Measurements from ENCODE around the gene POLL.

The POLL gene

GRCh38 chr10:101529725-101530553 lies 58.1 kb downstream of the POLL start:
- H3K9me3 ChIP-seq = no peaks in the 10 kb centered on the region
- DNase-seq = no peak

DNA sequence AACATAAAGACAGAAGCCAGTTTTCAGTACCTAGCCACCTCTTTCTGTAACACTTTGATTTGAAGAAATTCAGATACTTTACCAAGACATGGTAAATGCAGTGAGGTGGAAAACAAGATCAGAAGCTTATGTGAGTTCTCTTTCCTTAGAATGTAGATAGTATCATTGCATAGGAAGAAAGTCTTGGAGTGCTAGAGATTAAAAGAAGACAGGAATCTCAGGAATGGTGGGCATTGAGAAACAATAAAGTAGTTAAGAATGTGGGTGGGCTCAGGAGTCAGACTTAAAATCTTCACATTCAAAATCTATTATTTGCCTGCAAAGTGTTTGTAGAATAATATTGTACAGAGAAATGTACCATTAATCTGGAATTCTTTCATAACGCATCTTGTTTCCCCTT lies 58.9 kb downstream of the POLL start:
- H3K4me3 ChIP-seq (ENCODE audit: low read depth, low read length) = no peak overlapping the region
- TF ChIP-seq, protein P1, sequence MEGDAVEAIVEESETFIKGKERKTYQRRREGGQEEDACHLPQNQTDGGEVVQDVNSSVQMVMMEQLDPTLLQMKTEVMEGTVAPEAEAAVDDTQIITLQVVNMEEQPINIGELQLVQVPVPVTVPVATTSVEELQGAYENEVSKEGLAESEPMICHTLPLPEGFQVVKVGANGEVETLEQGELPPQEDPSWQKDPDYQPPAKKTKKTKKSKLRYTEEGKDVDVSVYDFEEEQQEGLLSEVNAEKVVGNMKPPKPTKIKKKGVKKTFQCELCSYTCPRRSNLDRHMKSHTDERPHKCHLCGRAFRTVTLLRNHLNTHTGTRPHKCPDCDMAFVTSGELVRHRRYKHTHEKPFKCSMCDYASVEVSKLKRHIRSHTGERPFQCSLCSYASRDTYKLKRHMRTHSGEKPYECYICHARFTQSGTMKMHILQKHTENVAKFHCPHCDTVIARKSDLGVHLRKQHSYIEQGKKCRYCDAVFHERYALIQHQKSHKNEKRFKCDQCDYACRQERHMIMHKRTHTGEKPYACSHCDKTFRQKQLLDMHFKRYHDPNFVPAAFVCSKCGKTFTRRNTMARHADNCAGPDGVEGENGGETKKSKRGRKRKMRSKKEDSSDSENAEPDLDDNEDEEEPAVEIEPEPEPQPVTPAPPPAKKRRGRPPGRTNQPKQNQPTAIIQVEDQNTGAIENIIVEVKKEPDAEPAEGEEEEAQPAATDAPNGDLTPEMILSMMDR (IDR thresholded peaks at IDR 0.05; ENCODE audit: low read depth, low read length) = no peak
- no peaks in the 10 kb centered on the region for H3K36me3 ChIP-seq
- H3K27me3 ChIP-seq = no peaks in the 10 kb centered on the region
- no peaks in the 10 kb centered on the region for H3K4me1 ChIP-seq
- H3K9me3 ChIP-seq = no peaks in the 10 kb centered on the region
- DNase-seq = no peak

More at GRCh38 chr10:101529725-101530553, 58.1 kb downstream of the POLL start:
- Histone ChIP-seq H3K36me3 (no peaks in the 10 kb centered on the region), H3K27me3 (no peaks in the 10 kb centered on the region), H3K4me3 (ENCODE audit: low read depth, low read length) (no peak overlapping the region), H3K4me1 (no peaks in the 10 kb centered on the region)
- TF ChIP-seq, protein P1 (IDR thresholded peaks at IDR 0.05; ENCODE audit: low read depth, low read length) = no peak
